CD4-positive, alpha-beta T cell treated with Interferon alpha-2 for 1 hour (primary cell): Measurements from ENCODE around the gene SLC30A1.
"Not testable (repeated sequence)": the region's sequence is repeated elsewhere in the genome, so short reads cannot be mapped to it uniquely, and the experiment has no call there.

Source experiments
- DNase-seq, 2 donors: peaks; one replicate each; pipeline ENCODE4 v3.0.0-alpha.2; 2020 to 2022

SLC30A1 gene

DNA sequence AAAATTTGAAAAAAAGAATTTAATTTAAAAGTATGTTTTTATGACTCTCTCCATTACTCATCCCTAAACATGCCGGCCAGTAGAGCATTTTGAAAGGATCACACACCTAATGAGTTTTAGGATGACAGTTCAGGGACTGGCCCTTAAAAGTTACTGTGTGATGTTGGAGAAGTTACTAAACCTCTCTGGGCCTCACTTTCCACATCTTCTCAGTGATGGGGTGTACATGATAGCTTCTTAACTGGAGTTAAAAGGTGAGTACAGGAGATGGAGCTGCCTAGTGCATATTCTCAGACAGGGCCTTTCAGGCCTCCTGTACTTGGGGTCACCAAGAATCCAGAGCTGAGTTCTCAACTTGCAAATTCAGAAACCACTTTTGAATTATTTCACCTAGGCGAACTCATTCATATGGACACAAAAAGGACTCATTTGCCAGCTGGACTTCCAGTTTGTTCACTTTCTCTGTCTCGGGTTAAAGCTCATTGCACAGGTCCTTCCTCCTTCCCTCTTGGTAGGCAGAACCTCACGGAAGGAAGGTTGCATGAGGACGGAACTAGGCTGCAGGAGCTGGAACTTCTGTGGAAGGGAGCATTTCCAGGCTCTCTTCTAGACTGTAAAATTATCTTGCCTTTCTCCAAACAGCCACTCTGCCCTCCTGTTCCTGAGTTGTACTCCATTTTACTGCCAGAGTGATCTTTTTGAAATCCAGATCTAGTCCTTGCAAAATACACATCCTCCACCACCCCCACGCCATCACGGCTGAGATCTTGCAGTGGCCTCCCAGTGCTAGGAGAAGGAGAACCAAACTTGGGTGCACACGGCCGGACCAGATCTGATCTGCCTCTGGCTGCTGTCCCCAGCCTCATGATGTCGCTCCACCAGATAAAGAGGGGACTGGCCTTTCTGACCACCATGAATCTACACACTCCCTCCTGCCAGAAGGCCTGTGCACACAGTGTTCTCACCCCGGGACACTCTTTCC is 4.3 kb upstream of the SLC30A1 start:
- DNase-seq, result no peak

DNA sequence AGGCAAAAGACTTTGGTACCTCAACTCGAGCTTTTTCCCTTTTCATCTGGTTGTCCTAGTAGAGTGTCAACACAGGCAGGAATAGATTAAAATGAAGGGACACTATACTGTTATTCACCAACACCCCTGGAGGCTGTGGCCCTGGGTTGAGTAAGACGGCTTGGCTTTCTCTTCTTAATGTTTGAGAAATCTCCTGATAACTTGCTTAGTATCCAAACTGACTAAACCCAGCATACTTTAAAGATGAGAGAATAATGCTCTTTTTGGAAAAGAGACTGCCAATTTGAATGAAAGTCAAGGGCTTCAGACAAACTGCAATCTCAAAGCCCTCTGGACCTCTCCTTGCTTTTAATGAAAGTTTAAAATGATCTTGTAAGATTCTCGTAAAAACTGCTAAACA is 2.6 kb upstream of the SLC30A1 start:
- DNase-seq, result no peak

DNA sequence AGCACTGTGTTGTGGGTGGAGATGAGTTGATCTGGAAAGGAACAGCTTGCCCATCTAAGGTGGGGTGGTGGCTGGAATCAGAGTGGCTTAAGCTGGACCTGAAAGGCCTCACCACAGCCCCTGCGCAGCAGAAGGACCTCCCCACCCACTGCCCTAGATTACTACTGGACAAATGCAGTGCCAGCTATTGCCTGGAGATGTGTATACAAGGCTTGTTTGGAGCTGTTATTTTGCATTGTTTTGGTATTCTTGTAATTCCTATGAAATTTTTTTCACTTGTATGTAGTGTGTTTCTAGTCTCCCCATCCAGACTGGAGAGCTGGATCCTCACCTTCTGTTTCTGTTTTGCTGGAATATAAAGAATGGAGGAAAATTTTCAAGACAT is 1.3 kb upstream of the SLC30A1 start:
- no peak for DNase-seq

DNA sequence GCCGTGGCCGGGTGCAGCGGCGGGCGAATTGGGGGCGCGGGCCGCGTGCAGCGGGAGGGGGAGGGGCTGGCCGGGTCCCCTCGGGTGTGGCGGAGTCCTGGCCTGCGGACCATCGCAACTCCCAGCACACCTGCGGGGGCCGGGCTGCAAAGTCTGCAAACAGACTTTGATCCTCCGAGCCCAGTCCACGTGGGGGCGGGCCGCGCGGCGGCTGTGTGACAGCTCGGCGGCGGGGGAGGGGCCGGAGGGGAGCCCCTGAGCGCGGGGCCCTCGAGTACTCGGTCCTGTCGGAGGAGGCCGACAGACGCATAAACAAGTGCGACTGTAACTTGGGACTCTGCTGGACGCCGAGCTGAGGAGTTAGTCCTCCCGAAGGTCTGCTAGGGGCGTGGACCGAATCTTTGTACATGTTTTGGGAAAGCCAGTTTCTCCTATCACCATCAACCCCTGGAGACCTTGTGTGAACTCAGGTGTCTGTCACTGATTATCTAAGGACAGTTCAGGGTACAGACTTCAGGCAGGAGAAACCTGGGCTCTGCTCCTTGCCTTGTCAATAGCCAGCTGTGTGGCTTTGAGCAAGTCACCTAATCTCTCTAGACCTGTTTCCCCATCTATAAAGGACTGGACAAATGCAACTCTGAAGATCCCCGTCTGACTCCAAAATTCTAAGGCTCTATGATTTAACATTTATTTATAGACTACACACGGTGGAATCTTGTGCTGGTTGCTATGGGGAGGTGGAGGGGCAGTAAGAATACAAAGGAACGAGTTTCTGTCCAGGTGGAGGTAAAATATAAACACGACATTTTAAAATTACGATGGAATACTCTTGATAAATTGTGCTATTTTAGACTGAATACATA is 710 bp upstream of the SLC30A1 start:
- DNase-seq, result peak in 1 of 2 donors; percentile 83

DNA sequence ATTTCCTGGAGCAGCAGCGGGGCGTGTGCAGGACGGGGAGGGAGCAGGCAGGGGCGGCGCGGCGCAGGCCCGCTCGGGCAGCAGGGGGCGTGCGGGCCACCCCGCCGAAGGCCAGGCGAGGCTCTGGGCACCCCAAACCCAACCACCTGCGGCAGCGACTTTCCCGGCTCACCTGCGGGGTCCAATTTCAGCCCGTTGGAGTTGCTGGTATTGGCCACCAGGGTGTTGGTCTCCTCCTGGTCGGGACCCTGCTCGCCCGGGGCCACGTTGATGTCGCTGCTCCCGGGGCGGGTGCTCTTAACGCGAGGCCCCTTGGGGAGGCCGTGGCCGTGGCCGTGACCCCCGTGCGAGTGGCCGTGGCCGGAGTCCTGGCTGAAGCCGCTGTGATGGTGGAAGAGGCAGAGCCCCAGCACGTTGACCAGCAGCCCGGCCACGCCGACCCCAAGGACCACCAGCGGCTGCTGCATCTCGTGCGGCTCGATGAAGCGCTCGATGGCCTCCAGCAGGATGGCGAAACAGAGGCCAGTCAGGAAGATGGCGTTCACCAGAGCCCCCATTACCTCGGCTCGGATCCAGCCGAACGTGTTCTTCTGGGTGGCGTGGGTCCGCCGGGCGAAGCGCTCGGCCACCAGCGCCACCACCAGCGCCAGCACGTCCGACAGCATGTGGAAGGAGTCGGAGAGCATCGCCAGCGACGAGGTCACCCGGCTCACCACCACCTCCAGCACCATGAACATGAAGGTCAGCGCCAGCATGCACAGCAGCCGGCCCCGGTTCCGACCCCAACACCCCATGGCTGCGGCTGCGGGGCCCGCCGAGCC is 932 bp downstream of the SLC30A1 start:
- DNase-seq, result peak; percentile 74 to 81

DNA sequence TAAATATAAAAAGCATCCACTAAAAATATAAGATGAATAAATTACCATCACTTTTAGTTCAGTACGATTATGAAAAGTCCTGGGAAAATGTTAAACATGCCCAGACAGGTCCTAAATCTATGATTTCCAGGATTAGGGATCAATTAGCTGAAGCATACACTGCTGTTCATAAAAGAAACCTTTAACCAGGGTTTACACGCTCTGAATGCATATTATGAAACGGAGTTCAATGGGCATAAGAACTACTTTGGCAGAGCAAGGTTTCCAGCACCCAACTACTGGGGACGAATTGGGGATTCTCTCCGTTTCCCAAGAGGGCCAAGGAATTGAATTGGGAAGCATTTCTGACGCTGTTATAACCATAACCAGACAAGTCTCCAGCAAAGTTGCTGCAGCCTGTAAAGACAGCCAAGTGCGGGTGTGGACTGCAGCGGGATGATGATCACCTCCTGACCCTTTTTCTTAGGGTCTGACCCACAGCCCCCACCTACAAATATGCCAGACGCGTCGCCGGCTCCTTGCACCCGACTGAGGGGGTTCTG is 1.6 kb downstream of the SLC30A1 start:
- no peak for DNase-seq

DNA sequence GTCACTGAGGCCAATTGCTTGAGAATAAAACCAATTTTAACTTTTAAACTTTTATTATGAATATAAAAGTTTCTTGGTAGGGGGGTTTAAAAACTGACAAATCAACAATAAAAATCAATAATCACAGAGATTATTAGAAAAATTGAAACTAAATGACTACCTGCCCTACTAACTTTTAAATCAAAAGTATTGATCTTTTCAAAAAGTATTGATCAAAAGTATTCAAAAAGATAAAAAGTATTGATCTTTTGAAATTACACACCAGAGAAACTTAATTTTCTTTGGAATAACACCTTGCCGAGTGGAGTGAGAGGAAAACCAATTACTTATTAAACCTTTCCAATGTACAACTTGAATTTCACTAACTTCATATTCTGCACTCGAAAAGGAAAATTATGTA is 2.2 kb downstream of the SLC30A1 start:
- DNase-seq, result no peak

DNA sequence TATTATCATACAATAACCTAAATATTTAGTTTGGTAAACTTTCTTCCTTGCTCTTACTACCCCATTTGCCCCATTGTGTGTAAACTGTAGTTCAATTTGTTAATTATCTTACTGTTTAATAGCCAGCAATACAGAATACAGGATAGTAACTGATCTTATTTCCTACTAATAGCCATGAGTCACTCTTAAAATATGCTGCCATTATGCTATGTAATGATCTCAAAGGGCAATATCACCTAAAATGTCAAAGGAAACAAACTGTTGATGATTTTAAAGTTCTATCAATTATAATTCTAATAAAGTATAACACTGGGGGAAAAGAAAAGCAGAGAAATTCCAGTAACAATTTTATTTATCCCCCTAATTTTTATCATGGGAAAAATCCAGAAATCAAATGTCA is 4.3 kb downstream of the SLC30A1 start:
- DNase-seq, result no peak

DNA sequence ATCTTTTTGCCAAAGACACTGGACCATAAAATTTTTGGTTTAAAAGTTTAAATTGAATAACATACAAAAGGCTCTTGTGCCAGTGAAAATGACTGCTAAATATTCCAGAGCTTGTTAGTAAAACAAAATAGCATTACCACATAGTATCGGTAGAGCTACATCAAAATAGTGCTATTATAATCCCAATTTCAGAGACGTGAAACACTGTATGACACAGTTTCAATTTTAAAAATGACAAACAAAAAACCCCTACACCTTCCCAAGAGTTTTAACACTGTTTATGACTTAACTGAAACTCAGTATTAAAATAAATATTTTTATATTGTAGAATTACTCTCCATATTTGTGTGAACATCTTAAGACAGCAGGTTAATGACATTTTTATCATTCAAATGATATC is 7.0 kb downstream of the SLC30A1 start:
- no peak for DNase-seq

DNA sequence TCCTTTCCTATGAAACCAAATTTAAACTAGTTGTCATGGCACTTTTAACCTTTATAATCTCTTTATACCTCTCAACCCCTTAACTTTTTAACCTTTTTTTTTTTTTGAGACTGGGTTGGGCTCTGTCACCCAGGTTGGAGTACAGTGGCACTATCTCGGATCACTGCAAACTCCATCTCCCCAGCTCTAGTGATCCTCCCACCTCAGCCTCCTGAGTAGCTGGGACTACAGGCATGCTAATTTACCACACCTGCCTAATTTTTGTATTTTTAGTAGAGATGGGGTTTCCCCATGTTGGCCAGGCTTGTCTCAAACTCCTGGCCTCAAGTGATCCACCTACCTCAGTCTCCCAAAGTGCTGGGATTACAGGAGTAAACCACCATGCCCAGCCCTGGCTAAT is 8.6 kb downstream of the SLC30A1 start:
- not testable (repeated sequence) for DNase-seq

DNA sequence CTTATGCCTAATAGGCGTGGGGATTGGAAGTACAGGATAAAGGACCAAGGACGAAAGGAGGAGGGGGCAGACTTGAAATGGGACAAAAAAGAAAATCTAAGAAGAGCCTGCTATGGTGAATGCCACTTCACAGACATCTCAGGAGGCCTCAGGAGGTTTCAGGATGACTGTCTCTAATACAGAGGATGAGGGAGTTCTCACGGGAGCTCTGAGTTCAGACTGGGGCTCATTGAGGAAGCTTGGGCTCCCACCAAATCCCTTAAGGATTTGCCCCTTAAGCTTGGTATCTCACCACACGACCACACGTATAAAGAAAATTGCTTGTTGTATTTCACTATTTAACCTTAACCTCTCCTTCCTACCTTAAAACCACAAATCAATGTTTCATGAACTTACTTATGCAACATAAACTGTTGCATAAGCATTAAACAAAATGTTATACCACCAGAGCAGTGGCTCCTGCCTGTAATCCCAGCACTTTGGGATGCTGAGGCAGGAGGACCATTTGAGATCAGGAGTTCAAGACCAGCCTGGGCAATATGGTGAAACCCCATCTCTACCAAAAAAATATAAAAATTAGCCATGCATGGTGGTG is 12.4 kb downstream of the SLC30A1 start:
- no peak for DNase-seq

DNA sequence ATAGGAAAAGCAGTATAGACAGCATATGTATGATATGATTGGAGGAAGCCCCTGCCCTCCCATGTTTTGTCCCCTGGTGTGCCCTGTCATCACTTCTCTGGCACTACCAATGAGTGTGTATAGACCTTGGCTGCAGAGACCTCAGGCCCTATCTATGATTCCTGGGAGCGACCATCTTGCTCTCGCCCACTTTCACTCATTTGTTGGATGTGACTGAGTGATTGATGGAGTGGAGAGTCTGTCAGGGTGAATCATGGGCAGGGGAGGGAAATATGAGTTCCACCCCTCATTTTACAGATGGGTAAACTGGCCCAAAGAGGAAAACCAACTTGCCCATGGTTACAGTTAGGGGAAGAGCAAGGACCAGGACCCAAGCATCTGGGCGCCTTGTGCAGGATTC is 14.9 kb downstream of the SLC30A1 start:
- DNase-seq, result no peak

DNA sequence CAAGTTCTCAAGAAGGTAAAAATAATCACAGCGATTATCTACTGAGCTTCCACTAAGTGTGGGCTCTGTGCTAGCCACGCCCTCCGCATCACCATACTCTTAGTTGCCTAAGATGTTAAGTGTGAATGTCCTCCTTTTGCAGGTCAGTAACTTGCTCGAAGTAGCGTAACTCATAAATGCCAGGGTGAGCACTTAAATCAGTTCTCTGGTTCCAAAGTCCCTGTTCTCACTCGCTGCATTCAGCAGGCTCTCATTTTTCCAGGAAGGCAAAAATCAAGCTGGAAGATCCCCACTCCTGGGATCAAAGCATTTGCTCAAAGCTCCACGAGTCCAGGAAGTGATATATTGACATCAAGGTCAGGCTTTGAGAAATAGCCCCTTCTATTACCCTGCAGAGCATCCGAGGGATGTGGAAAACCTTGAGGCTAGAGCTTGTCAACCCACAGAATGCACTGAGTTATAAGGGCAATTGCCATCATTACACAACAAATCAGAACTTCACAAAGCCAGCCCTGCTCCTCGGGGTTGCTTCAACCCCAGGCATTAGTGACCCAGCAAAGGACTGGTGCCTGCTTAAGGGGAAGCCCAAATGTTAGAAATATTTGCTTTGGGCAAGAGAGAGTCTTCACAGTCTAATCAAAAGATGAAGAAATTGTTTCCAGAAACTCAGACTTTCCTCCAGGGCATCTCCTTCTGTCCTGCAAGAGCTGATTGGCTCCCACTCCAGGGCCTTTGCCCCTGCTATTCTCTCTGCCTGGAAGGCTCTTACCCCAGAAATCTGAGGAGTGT is 19.5 kb downstream of the SLC30A1 start:
- no peak for DNase-seq

DNA sequence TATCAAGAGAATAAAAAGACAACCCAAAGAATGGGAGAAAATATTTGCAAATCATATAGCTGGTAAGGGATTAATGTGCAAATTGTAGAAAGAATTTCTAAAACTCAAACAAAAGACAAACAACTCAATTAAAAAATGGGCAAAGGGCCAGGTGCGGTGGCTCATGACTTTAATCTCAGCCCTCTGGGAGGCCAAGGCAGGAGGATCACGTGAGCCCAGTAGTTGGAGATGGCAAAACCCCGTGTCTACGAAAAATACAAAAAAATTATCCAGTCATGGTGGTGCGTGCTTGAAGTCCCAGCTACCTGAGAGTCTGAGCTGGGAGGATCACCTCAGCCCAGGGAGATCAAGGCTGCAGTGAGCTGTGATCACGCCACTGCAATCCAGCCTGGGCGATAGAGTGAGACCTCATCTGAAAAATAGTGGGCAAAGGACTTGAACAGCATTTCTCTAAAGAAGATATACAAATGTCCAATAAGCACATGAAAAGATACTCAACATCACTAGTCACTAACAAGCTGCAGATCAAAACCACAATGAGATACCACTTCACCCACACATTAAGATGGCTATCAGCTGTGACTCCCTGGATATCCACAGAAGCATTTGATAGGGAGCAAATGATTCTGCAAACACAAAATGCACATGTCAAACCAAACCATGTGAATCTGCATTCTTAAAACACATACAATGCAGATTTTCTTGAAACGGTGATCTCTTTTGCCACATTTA is 20.9 kb downstream of the SLC30A1 start:
- DNase-seq, result no peak

DNA sequence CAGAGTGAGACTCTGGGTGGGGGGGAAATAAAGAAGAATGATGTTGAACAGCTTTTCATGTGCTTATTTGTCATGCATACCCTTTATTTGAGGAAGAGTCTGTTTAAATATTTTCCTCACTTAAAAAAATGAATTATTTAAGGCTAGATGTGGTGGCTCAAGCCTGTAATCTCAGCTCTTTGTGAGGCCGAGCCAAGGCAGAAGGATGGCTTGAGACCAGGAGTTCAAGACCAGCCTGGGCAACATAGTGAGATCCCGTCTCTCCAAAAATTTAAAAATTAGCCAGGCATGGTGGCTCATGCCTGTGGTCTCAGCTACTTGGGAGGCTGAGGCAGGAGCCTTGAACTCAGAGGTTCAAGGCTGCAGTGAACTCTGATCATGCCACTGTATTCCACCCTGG is 25.4 kb downstream of the SLC30A1 start:
- DNase-seq, result no peak

DNA sequence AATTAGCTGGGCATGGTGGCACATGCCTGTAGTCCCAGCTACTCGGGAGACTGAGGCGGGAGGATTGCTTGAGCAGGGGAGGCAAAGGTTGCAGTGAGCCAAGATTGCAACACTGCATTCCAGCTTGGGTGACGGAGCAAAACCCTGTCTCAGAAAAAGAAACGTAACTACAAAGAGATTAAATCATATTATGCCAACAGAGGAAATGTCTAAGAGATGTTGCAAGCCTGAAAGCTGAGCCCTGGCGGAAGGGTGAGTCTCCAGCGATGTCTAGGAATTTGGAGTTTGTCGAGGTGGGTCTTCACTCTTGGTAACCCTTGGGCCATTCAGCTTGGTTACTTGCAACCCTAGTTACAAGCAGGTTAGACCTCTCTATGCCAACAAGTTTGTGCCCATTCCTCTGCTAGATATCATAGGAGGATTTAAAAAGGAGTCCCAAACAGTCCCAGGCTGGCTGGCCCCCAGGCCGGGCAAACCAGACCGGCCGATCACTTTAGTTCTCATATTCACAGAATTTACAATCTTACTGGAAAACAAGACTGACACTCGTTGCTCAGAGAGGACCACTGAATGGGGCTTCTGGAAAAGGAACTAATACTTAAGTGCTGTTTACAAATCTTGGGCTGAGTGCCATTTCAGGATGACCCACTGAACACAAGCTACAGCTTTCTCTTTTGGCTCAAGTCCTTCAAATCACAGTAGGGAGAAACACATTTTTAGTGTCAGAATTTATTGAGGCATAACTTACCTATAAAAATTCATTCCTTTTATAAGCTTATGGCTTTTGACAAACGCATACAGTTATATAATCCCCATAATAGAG is 27.1 kb downstream of the SLC30A1 start:
- DNase-seq, result no peak

DNA sequence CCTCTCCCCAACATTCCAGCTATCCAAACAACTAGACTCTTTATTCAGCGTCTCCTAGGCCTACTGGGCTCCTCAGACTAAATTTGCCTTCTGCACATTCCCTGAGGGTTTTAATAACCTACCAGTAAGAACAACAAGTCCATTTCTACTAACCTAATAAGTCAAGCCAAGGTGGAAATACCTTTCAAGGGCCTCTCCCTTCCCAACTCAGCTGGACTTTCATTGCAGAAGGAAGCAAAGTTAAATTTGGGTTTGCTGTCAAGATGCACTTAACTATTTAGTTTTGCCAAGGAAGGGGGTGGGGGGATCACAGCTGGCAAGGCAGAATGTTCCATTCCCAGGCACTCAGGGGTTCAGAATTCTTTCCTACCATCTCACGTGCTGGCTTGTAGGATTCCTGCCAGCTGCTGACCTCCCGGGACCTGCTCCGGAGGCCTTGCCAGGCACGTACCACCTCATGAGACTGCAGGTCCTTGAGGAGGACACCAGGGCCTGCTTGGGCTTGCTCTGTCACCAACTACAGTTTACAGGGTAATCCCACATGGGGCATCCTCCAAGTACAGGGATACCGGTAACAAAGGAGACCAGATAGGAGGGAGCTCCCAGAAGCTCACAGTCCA is 29.8 kb downstream of the SLC30A1 start:
- no peak for DNase-seq

DNA sequence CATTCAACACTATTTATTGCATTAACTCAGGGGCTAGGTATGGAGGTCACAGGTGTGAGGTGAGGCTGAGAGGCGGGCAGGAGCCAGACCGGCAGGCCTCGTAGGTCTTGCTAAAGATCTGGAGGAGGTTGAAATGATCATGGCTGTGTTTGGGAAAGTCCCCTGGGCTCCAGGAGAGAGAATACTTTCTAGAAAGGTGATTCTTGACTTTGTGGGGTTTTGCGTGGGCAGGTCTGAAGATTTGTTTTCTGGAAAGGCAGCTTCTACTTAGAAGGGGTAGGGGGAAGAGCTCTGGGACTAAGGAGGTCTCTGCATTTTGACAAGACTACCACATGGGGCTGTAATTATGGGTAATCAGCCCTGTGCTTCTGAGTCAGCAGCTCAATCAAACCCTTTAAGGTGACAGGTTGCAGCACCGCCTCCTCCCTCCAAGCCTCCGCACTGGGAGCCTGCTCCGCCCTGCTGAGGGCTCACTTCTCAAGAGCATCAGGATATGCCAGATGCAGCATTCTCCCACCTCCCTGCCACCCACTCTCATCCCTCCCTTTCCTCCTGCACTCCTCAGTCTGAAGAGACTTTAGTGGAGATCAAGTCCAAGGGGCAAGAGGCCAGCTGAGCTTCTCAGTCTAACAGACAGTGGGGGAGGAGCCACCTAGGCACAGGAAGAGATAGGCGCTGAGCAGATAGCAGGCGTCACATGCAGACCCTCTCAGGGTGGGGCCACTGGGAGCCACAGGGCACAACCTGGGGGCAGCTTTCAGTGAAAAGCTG is 30.5 kb downstream of the SLC30A1 start:
- DNase-seq, result no peak
